HCT116 (cell line): ENCODE measurements around the gene TBC1D17. TPM values are rescaled to one million over a fixed set of nuclear protein-coding genes. Genes with fewer than 3 reads are reported as not detected.

Experiments used
- ATAC-seq: fragments of 200-7000 bp; cut with Tn5 transposase; 2 replicates; pipeline ENCODE4 v1.9.1; 2020; ENCODE audit warnings: mild to moderate bottlenecking, moderate library complexity
- Bru-seq: library from RNA; stranded (reverse); fragments of 400-500 nt; gene quantifications from one replicate; lab custom pipeline; 2021; lab: Mats Ljungman, UMichigan
- BruChase-seq, 2 experiments: library from RNA; stranded (reverse); fragments of 400-500 nt; gene quantifications; one replicate each; lab custom pipeline; 2021; lab: Mats Ljungman, UMichigan
- BruUV-seq: library from RNA; stranded (reverse); fragments of 400-500 nt; replicated peaks from 2 replicates; lab custom pipeline; 2021; lab: Mats Ljungman, UMichigan
- CTCF ChIA-PET: fragments of 300-600 bp; sonication (Branson Sonifier 250); formaldehyde crosslinking; loops from one replicate; lab custom pipeline; 2021; ENCODE audit warnings: antibody characterized with exemption; lab: Charles Lee
- POLR2A ChIA-PET: fragments of 300-600, 350-600 bp; sonication (Branson Sonifier 250); formaldehyde crosslinking; loops from one replicate; lab custom pipeline; 2021; ENCODE audit warnings: antibody characterized with exemption; lab: Charles Lee
- RAD21 ChIA-PET, 2 experiments: fragments of 300-600 bp; sonication (Branson Sonifier 250); formaldehyde crosslinking; loops; one replicate each; lab custom pipeline; 2023; ENCODE audit warnings: low total read pairs in 2 of 2; ENCODE audit not compliant: uncharacterized antibody in 2 of 2, unreplicated experiment in 2 of 2, low non-redundant PET in 1 of 2; lab: Charles Lee
- DNase-seq: peaks from one replicate; pipeline ENCODE4 v3.0.0-alpha.2; 2010; ENCODE audit warnings: low read depth, low spot score
- H2AFZ ChIP-seq: fragments of 200-600 bp; shearing (Covaris generic), sonication (generic); 2 replicates; pipeline ENCODE4 v1.6.1; 2017; ENCODE audit warnings: low read depth, mixed run types, mixed read lengths, antibody characterized with exemption, low read length; ENCODE audit not compliant: poor library complexity, severe bottlenecking
- H3K27ac ChIP-seq: 2 replicates; pipeline ENCODE4 v1.5.1; 2012; ENCODE audit warnings: low read depth, low read length
- H3K27me3 ChIP-seq: fragments of 200-600 bp; sonication (generic); 2 replicates; pipeline ENCODE4 v1.6.1; 2016; ENCODE audit warnings: mixed run types, low read length, mixed read lengths; ENCODE audit not compliant: insufficient read depth
- H3K36me3 ChIP-seq, 2 experiments: fragments of 200-500 bp in 1 of 2; fragments of 200-600 bp in 1 of 2; sonication (Bioruptor generic) in 1 of 2; sonication (generic) in 1 of 2; 2 replicates each; pipeline versions ENCODE4 v1.5.1 to v1.6.1; 2014 to 2016; ENCODE audit warnings: low read length in 2 of 2, inconsistent platforms in 1 of 2, mixed read lengths in 1 of 2, mixed run types in 1 of 2; ENCODE audit not compliant: insufficient read depth in 2 of 2, control insufficient read depth in 1 of 2
- H3K4me1 ChIP-seq, 2 experiments: fragments of 200-600 bp in 1 of 2; sonication (generic) in 1 of 2; 2 replicates each; pipeline versions ENCODE4 v1.5.1 to v1.6.1; 2012 to 2017; ENCODE audit warnings: low read length in 2 of 2, inconsistent platforms in 1 of 2, mild to moderate bottlenecking in 1 of 2, mixed read lengths in 1 of 2, mixed run types in 1 of 2, moderate library complexity in 1 of 2; ENCODE audit not compliant: insufficient read depth in 2 of 2, control insufficient read depth in 1 of 2
- H3K4me2 ChIP-seq: fragments of 200-600 bp; sonication (generic); 2 replicates; pipeline ENCODE4 v1.6.1; 2017; ENCODE audit warnings: mixed run types, low read length, mixed read lengths
- H3K4me3 ChIP-seq, 2 experiments: fragments of 200-600 bp in 1 of 2; sonication (generic) in 1 of 2; replicated peaks in 1 of 2; 2 replicates each; pipeline ENCODE4 v1.5.1; 2011 to 2016; ENCODE audit warnings: low read length in 2 of 2, control low read depth in 1 of 2, low read depth in 1 of 2, mild to moderate bottlenecking in 1 of 2, mixed read lengths in 1 of 2, mixed run types in 1 of 2
- H3K79me2 ChIP-seq: fragments of 200-600 bp; sonication (generic); 2 replicates; pipeline ENCODE4 v1.6.1; 2017; ENCODE audit warnings: mild to moderate bottlenecking, mixed run types, low read length, moderate library complexity, mixed read lengths; ENCODE audit not compliant: insufficient read depth
- H3K9ac ChIP-seq: fragments of 200-600 bp; sonication (generic); 2 replicates; pipeline ENCODE4 v1.6.1; 2016; ENCODE audit warnings: low read length, mixed read lengths
- H3K9me2 ChIP-seq: fragments of 200-600 bp; sonication (generic), shearing (Covaris generic); 2 replicates; pipeline ENCODE4 v1.6.1; 2017; ENCODE audit warnings: mixed run types, mild to moderate bottlenecking, moderate library complexity; ENCODE audit not compliant: insufficient read depth
- H3K9me3 ChIP-seq, 2 experiments: fragments of 200-500 bp in 1 of 2; fragments of 200-600 bp in 1 of 2; sonication (Bioruptor generic) in 1 of 2; sonication (generic) in 1 of 2; 2 replicates each; pipeline ENCODE4 v1.6.1; 2014 to 2017; ENCODE audit warnings: low read length in 2 of 2, mixed read lengths in 2 of 2, inconsistent platforms in 1 of 2, low read depth in 1 of 2, mild to moderate bottlenecking in 1 of 2, mixed run types in 1 of 2, moderate library complexity in 1 of 2; ENCODE audit not compliant: control insufficient read depth in 1 of 2, insufficient read depth in 1 of 2
- H4K20me1 ChIP-seq: fragments of 200-600 bp; sonication (generic), shearing (Covaris generic); 2 replicates; pipeline ENCODE4 v1.6.1; 2017; ENCODE audit warnings: mixed run types, mild to moderate bottlenecking, moderate library complexity; ENCODE audit not compliant: insufficient read depth
- CBX3 ChIP-seq: IDR thresholded peaks from 2 replicates; pipeline ENCODE4 v1.6.1; 2012; ENCODE audit warnings: low read depth
- CEBPB ChIP-seq: IDR thresholded peaks from 2 replicates; pipeline ENCODE4 v1.6.1; 2012; ENCODE audit warnings: low read depth
- CTCF ChIP-seq, 3 experiments: fragments of 200-600 bp in 1 of 3; sonication (generic) in 1 of 3; IDR thresholded peaks in 2 of 3; conservative IDR thresholded peaks in 1 of 3; 2 replicates each; pipeline ENCODE4 v1.5.1; 2012 to 2017; ENCODE audit warnings: low read depth in 2 of 3, low read length in 2 of 3, antibody characterized with exemption in 1 of 3, borderline replicate concordance in 1 of 3, control low read depth in 1 of 3, mild to moderate bottlenecking in 1 of 3, mixed read lengths in 1 of 3, mixed run types in 1 of 3, moderate library complexity in 1 of 3; ENCODE audit not compliant: insufficient read depth in 1 of 3
- EGR1 ChIP-seq: IDR thresholded peaks from 2 replicates; pipeline ENCODE4 v1.6.1; 2012; ENCODE audit warnings: low read depth
- ELF1 ChIP-seq: IDR thresholded peaks from 2 replicates; pipeline ENCODE4 v1.6.1; 2012; ENCODE audit warnings: low read depth, borderline replicate concordance
- EZH2 ChIP-seq: fragments of 200-600 bp; sonication (generic); IDR thresholded peaks from 2 replicates; pipeline ENCODE4 v1.6.1; 2017; ENCODE audit warnings: antibody characterized with exemption, mixed run types
- EZH2phosphoT487 ChIP-seq: fragments of 200-600 bp; IDR thresholded peaks from 2 replicates; pipeline ENCODE4 v1.6.1; 2018; ENCODE audit warnings: antibody characterized with exemption, borderline replicate concordance
- FOSL1 ChIP-seq: IDR thresholded peaks from 2 replicates; pipeline ENCODE4 v1.6.1; 2012; ENCODE audit warnings: low read depth
- JUND ChIP-seq: IDR thresholded peaks from 2 replicates; pipeline ENCODE4 v1.6.1; 2012
- MAX ChIP-seq: IDR thresholded peaks from 2 replicates; pipeline ENCODE4 v1.6.1; 2012
- POLR2A ChIP-seq: IDR thresholded peaks from 2 replicates; pipeline ENCODE4 v1.7.0; 2011; ENCODE audit warnings: borderline replicate concordance; ENCODE audit not compliant: insufficient read depth, insufficient read length; ENCODE audit errors: extremely low read depth
- RAD21 ChIP-seq: IDR thresholded peaks from 2 replicates; pipeline ENCODE4 v1.6.1; 2012; ENCODE audit warnings: low read depth, mild to moderate bottlenecking
- SIN3A ChIP-seq: IDR thresholded peaks from 2 replicates; pipeline ENCODE4 v1.6.1; 2012; ENCODE audit warnings: low read depth
- SP1 ChIP-seq: IDR thresholded peaks from 2 replicates; pipeline ENCODE4 v1.6.1; 2012; ENCODE audit warnings: low read depth
- SRF ChIP-seq: IDR thresholded peaks from 2 replicates; pipeline ENCODE4 v1.6.1; 2012; ENCODE audit warnings: low read depth
- TCF7L2 ChIP-seq: IDR thresholded peaks from 2 replicates; pipeline ENCODE4 v1.7.0; 2011; ENCODE audit warnings: borderline replicate concordance, inconsistent platforms; ENCODE audit not compliant: insufficient read depth, insufficient read length; ENCODE audit errors: extremely low read depth
- YY1 ChIP-seq: IDR thresholded peaks from 2 replicates; pipeline ENCODE4 v1.6.1; 2011; ENCODE audit warnings: low read length, low read depth, moderate library complexity, mild to moderate bottlenecking; ENCODE audit not compliant: insufficient replicate concordance; ENCODE audit errors: extremely low read depth
- ZFX ChIP-seq: fragments of 450-650 bp; IDR thresholded peaks from 2 replicates; pipeline ENCODE4 v1.6.1; 2017
- ZNF274 ChIP-seq: fragments of 200-500 bp; sonication (Bioruptor generic); IDR thresholded peaks from 2 replicates; pipeline ENCODE4 v1.6.1; 2014; ENCODE audit warnings: mild to moderate bottlenecking, low read depth, low read length, inconsistent platforms
- intact Hi-C: fragments of 100-400 bp; cut with micrococcal nuclease; formaldehyde crosslinking; loops from 2 replicates; pipeline ENCODE4 v1.10.0; 2022
- long read RNA-seq: library from polyadenylated mRNA; unstranded; transcript quantifications from one replicate; pipeline ENCODE4 v2.0.0, GENCODE V29; 2021; ENCODE audit not compliant: unreplicated experiment
- polyA plus RNA-seq: library from polyadenylated mRNA; unstranded; fragments of >200 nt; gene quantifications from 2 replicates; pipeline ENCODE4 v1.2.1, GENCODE V29; 2012; ENCODE audit warnings: missing spikeins
- total RNA-seq: library from RNA; stranded (reverse); gene quantifications from one replicate; pipeline ENCODE4 v1.2.1, GENCODE V29; 2021; ENCODE audit not compliant: unreplicated experiment
- TF ChIP-seq, protein P1 (sequence below): IDR thresholded peaks from 2 replicates; pipeline ENCODE4 v1.6.1; 2012; ENCODE audit warnings: low read depth
- TF ChIP-seq, protein P2 (sequence below): IDR thresholded peaks from 2 replicates; pipeline ENCODE4 v1.6.1; 2012

The TBC1D17 gene
- total RNA-seq: 32.9 TPM
- polyA plus RNA-seq: 25.9 and 27.8 TPM in 2 replicates
- percentile 63 among the genes with signal in this experiment for Bru-seq, nascent RNA
- BruChase-seq, experiment 1, labeled RNA remaining after a 6-hour chase: percentile 79 among the genes with signal in this experiment
- percentile 78 among the genes with signal in this experiment for BruChase-seq, experiment 2, labeled RNA remaining after a 2-hour chase
- long read RNA-seq, transcript TBC1D17-201 (17 exons, 2,366 nt): major isoform, 5 of 19 reads
- long read RNA-seq, partial matches to known transcripts: 4 of 19 reads
- long read RNA-seq, other reads (novel, unspliced or antisense): 9 of 19 reads

- peak within 1 kb of the TSS; percentile 93 for H3K9ac ChIP-seq
- CTCF ChIA-PET: no interaction called here
- peaks cover 32% of the 10 kb centered on the region for H3K79me2 ChIP-seq
- DNase-seq (peak; percentile 100), ATAC-seq (peak; percentile 73)
- H3K4me2 ChIP-seq: peak within 1 kb of the TSS; percentile 99
- H3K4me1 ChIP-seq: peaks cover 11 to 28% of the 10 kb centered on the region in 2 experiments
- no peaks in the 10 kb centered on the region for H3K9me2 ChIP-seq
- peak within 1 kb of the TSS; percentile 76 for H2AFZ ChIP-seq
- POLR2A ChIA-PET: interaction anchor here (0.8 to 2.1 kb wide), 7 partner anchors 8 to 159 kb away, joined by 3 to 6 read pairs (median 4); no protein-coding TSS in a partner anchor
- no peaks in the 10 kb centered on the region for H4K20me1 ChIP-seq
- intact Hi-C loops: loop anchor here (1.0 kb wide), 1 partner anchor 8 kb away; no protein-coding TSS in a partner anchor
- H3K4me3 ChIP-seq: peak within 1 kb of the TSS; percentile 79 to 89
- H3K27me3 ChIP-seq: no peaks in the 10 kb centered on the region
- peak within 1 kb of the TSS; percentile 98 for H3K27ac ChIP-seq
- H3K36me3 ChIP-seq: peaks cover 2 to 8% of the 10 kb centered on the region in 2 experiments; a peak in 2 of 4 replicates
- H3K9me3 ChIP-seq: no peaks in the 10 kb centered on the region
- RAD21 ChIA-PET: no interaction called here
- no TSS peak for BruUV-seq
- TF ChIP-seq ZFX (peak; percentile 81), POLR2A (peak; percentile 26), TCF7L2 (peak; percentile 54), RAD21 (no peak), EZH2phosphoT487 (no peak), CEBPB (no peak), SP1 (no peak), JUND (no peak), ELF1 (no peak), ZNF274 (no peak), CTCF (IDR thresholded peaks at IDR 0.05 in 2 of 3, conservative IDR thresholded peaks at IDR 0.05 in 1 of 3; ENCODE audit: borderline replicate concordance in 1 of 3, insufficient read depth in 1 of 3, low read depth in 2 of 3, low read length in 2 of 3) (no peak), YY1 (peak; percentile 94), MAX (no peak), SRF (no peak), EZH2 (no peak), EGR1 (no peak), SIN3A (no peak), CBX3 (no peak), FOSL1 (no peak)
- TF ChIP-seq, protein P1, sequence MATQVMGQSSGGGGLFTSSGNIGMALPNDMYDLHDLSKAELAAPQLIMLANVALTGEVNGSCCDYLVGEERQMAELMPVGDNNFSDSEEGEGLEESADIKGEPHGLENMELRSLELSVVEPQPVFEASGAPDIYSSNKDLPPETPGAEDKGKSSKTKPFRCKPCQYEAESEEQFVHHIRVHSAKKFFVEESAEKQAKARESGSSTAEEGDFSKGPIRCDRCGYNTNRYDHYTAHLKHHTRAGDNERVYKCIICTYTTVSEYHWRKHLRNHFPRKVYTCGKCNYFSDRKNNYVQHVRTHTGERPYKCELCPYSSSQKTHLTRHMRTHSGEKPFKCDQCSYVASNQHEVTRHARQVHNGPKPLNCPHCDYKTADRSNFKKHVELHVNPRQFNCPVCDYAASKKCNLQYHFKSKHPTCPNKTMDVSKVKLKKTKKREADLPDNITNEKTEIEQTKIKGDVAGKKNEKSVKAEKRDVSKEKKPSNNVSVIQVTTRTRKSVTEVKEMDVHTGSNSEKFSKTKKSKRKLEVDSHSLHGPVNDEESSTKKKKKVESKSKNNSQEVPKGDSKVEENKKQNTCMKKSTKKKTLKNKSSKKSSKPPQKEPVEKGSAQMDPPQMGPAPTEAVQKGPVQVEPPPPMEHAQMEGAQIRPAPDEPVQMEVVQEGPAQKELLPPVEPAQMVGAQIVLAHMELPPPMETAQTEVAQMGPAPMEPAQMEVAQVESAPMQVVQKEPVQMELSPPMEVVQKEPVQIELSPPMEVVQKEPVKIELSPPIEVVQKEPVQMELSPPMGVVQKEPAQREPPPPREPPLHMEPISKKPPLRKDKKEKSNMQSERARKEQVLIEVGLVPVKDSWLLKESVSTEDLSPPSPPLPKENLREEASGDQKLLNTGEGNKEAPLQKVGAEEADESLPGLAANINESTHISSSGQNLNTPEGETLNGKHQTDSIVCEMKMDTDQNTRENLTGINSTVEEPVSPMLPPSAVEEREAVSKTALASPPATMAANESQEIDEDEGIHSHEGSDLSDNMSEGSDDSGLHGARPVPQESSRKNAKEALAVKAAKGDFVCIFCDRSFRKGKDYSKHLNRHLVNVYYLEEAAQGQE: no peak
- TF ChIP-seq, protein P2, sequence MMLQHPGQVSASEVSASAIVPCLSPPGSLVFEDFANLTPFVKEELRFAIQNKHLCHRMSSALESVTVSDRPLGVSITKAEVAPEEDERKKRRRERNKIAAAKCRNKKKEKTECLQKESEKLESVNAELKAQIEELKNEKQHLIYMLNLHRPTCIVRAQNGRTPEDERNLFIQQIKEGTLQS: no peak
Measured at GRCh38 chr19:49877020-49877878, at the start of gene TBC1D17, which contains the start of gene AKT1S1. TBC1D17 (plus strand) TSS chr19:49877702; CDS start chr19:49877724, 22 bp downstream. AKT1S1 (minus strand) TSS chr19:49877355; CDS start chr19:49873295, 4,060 bp downstream.
